Tibial nerve (tissue), 4 donors: ENCODE data around the gene MINDY4. TPM values are rescaled to one million over a fixed set of nuclear protein-coding genes. Genes with fewer than 3 reads are reported as not detected.

Experiments used
- DNase-seq, 2 donors: peaks; one replicate each; pipeline ENCODE4 v3.0.0-alpha.2; 2019; ENCODE audit warnings: low spot score in 2 of 2
- H3K27ac ChIP-seq, 4 donors: fragments of 200-600 bp; sonication (generic) in 3 of 4; one replicate each; pipeline ENCODE4 v1.5.1; 2017 to 2019; ENCODE audit warnings: mild to moderate bottlenecking in 1 of 4
- H3K27me3 ChIP-seq, 2 donors: fragments of 200-600 bp; sonication (generic) in 1 of 2; one replicate each; pipeline versions ENCODE4 v1.5.1 to v1.6.0; 2017 to 2019
- H3K36me3 ChIP-seq, 3 donors: fragments of 200-600 bp; sonication (generic); one replicate each; pipeline ENCODE4 v1.5.1; 2018 to 2019
- H3K4me1 ChIP-seq, 4 donors: fragments of 200-600 bp; sonication (generic) in 3 of 4; one replicate each; pipeline ENCODE4 v1.5.1; 2017 to 2019
- H3K4me3 ChIP-seq, 4 donors: fragments of 200-600 bp; sonication (generic) in 3 of 4; one replicate each; pipeline ENCODE4 v1.5.1; 2017 to 2019; ENCODE audit warnings: mild to moderate bottlenecking in 1 of 4, moderate library complexity in 1 of 4
- H3K9me3 ChIP-seq, 4 donors: fragments of 200-600 bp; sonication (generic) in 3 of 4; one replicate each; pipeline ENCODE4 v1.5.1; 2017 to 2019
- EP300 ChIP-seq, 2 donors: sonication (generic); formaldehyde crosslinking; IDR thresholded peaks; one replicate each; pipeline ENCODE4 v1.6.1; 2017; ENCODE audit warnings: antibody characterized with exemption in 2 of 2, mild to moderate bottlenecking in 1 of 2
- POLR2A ChIP-seq, 2 donors: fragments of 450-650 bp; IDR thresholded peaks; one replicate each; pipeline ENCODE4 v1.6.1; 2017; ENCODE audit warnings: antibody characterized with exemption in 2 of 2, mild to moderate bottlenecking in 2 of 2, moderate library complexity in 2 of 2
- WGBS, 2 donors: methylation state at CpG; one replicate each; pipeline ENCODE4 v1.1.5; 2018; 5-methylcytosine and 5-hydroxymethylcytosine counted together
- total RNA-seq, 4 donors: library from RNA; depleted of rRNA; stranded (reverse); fragments of >200 nt; gene quantifications; one replicate each; pipeline ENCODE4 v1.1.0, GENCODE V29; 2016
- TF ChIP-seq, protein P1 (sequence below), 5 experiments: fragments of 200-600 bp in 3 of 5; fragments of 450-650 bp in 2 of 5; sonication (generic) in 3 of 5; IDR thresholded peaks; one replicate each; pipeline ENCODE4 v1.5.1; 2016 to 2019; ENCODE audit warnings: antibody characterized with exemption in 5 of 5, mild to moderate bottlenecking in 3 of 5, moderate library complexity in 2 of 5

Gene MINDY4
- total RNA-seq, 4 donors from 2014 or later: 17.1 to 21.6 (median 19.9) TPM

GRCh38 chr7:30893357-30893756 lies 122.1 kb downstream of the MINDY4 start:
- Histone ChIP-seq H3K27me3 (no peaks in the 10 kb centered on the region), H3K36me3 (peaks cover 0 to 6% (median 0%) of the 10 kb centered on the region in 3 donors), H3K4me3 (no peak overlapping the region), H3K4me1 (peaks cover 0 to 70% (median 27%) of the 10 kb centered on the region in 4 donors), H3K9me3 (no peaks in the 10 kb centered on the region), H3K27ac (peak overlapping the region in 2 of 4 donors; percentile 63 to 79)
- WGBS, 2 donors: 27 to 30% methylated on average over 6 of the region's 6 CpGs
- TF ChIP-seq EP300 (IDR thresholded peaks at IDR 0.05): peak in 1 of 2 donors; percentile 68
- no peak for TF ChIP-seq POLR2A (IDR thresholded peaks at IDR 0.05)
- TF ChIP-seq, protein P1, sequence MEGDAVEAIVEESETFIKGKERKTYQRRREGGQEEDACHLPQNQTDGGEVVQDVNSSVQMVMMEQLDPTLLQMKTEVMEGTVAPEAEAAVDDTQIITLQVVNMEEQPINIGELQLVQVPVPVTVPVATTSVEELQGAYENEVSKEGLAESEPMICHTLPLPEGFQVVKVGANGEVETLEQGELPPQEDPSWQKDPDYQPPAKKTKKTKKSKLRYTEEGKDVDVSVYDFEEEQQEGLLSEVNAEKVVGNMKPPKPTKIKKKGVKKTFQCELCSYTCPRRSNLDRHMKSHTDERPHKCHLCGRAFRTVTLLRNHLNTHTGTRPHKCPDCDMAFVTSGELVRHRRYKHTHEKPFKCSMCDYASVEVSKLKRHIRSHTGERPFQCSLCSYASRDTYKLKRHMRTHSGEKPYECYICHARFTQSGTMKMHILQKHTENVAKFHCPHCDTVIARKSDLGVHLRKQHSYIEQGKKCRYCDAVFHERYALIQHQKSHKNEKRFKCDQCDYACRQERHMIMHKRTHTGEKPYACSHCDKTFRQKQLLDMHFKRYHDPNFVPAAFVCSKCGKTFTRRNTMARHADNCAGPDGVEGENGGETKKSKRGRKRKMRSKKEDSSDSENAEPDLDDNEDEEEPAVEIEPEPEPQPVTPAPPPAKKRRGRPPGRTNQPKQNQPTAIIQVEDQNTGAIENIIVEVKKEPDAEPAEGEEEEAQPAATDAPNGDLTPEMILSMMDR (IDR thresholded peaks at IDR 0.05): no peak
- peak; percentile 31 to 41 for DNase-seq

DNA sequence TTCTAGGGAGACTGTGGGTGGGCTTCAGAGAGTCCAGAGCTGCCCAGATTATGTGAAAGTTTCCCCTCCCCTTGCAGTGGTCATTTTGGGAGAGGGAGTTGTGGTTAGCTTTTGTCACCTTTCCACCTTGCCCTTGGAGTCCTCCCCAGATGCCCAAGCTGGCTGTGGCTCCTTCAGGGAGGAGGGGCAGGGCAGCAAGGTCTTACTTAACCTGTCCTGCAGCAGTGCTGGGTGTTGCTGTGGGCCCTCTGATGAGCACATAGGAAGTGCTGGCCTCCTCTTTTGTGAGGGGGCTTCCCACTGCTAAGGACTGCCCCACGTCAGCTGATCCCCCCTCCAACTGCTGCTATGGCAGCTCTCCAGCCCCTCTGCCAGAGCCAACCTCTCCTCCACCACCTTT lies 122.8 kb downstream of the MINDY4 start:
- 57 to 92% methylated on average over 1 of the region's 1 CpG for WGBS, 2 donors
- DNase-seq: no peak
- Histone ChIP-seq H3K4me3 (no peak overlapping the region), H3K36me3 (peaks cover 0 to 6% (median 0%) of the 10 kb centered on the region in 3 donors), H3K4me1 (peaks cover 0 to 68% (median 26%) of the 10 kb centered on the region in 4 donors), H3K27me3 (no peaks in the 10 kb centered on the region), H3K9me3 (no peaks in the 10 kb centered on the region), H3K27ac (peak overlapping the region in 3 of 4 donors; percentile 10 to 79 (median 63))
- TF ChIP-seq, protein P1 (IDR thresholded peaks at IDR 0.05): no peak
- no peak for TF ChIP-seq POLR2A (IDR thresholded peaks at IDR 0.05)
- no peak for TF ChIP-seq EP300 (IDR thresholded peaks at IDR 0.05)

- TF ChIP-seq EP300 (IDR thresholded peaks at IDR 0.05): no peak
- no peak for TF ChIP-seq POLR2A (IDR thresholded peaks at IDR 0.05)
- TF ChIP-seq, protein P1 (IDR thresholded peaks at IDR 0.05): no peak
- peaks cover 0 to 73% (median 25%) of the 10 kb centered on the region in 4 donors for H3K4me1 ChIP-seq
- H3K9me3 ChIP-seq: no peaks in the 10 kb centered on the region
- WGBS, 2 donors: 83 to 90% methylated on average over 9 to 12 of the region's 14 CpGs
- peak overlapping the region in 2 of 4 donors; percentile 63 to 79 for H3K27ac ChIP-seq
- H3K4me3 ChIP-seq: no peak overlapping the region
- DNase-seq: no peak
- H3K27me3 ChIP-seq: no peaks in the 10 kb centered on the region
- peaks cover 0 to 6% (median 0%) of the 10 kb centered on the region in 3 donors for H3K36me3 ChIP-seq
Observed at GRCh38 chr7:30894866-30895605, 123.8 kb downstream of the MINDY4 start.

- DNase-seq: no peak
- 72 to 75% methylated on average over 7 to 9 of the region's 9 CpGs for WGBS, 2 donors
- Histone ChIP-seq H3K27me3 (no peaks in the 10 kb centered on the region), H3K9me3 (no peaks in the 10 kb centered on the region), H3K27ac (peak overlapping the region in 1 of 4 donors; percentile 57), H3K4me1 (peaks cover 0 to 79% (median 25%) of the 10 kb centered on the region in 4 donors), H3K4me3 (no peak overlapping the region), H3K36me3 (peaks cover 0 to 6% (median 0%) of the 10 kb centered on the region in 3 donors)
- TF ChIP-seq POLR2A (IDR thresholded peaks at IDR 0.05) (no peak), EP300 (IDR thresholded peaks at IDR 0.05) (no peak)
- TF ChIP-seq, protein P1 (IDR thresholded peaks at IDR 0.05): no peak
Observed at GRCh38 chr7:30896036-30896435, 124.8 kb downstream of the MINDY4 start.
